Ureter (tissue), 1 donor: ENCODE measurements around the gene AQP9. TPM values are rescaled to one million over a fixed set of nuclear protein-coding genes. Genes with fewer than 3 reads are reported as not detected.

Experiments
- DNase-seq: peaks from one replicate; pipeline ENCODE4 v3.0.0-alpha.2; 2020; ENCODE audit warnings: low spot score
- total RNA-seq: library from RNA; stranded (reverse); gene quantifications from one replicate; pipeline ENCODE4 v1.2.4, GENCODE V29; 2023
- donor health status: DM: yes; HTN: yes; CAD: no.

AQP9 gene
- total RNA-seq, 1 donor from 2014 or later: 0.49 TPM

DNA sequence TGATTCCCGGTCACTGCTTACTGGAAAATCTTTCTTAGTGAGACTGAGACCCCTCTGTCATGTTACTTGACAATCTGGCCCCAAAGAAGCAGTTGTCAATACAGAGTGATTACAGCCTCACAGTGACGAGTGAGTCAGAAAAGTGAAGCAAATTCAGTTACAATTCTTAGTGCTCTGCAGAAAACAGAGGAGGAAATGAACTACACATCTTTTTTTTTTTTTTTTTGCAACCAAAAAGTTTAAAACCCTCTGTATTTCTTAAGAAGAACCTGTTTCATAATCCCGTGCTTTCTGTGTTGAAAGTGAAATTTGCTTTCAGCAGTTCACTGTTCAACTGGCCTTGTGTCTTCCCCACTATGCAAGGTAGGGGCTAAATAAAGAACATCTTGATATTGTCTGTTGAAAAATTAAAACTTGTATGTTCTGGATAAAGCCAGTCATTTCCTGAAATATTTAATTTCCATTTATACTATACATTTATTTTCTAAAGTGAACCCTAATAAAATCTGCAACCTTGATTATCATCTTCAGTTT is 1.9 kb downstream of the AQP9 start:
- DNase-seq: no peak

DNA sequence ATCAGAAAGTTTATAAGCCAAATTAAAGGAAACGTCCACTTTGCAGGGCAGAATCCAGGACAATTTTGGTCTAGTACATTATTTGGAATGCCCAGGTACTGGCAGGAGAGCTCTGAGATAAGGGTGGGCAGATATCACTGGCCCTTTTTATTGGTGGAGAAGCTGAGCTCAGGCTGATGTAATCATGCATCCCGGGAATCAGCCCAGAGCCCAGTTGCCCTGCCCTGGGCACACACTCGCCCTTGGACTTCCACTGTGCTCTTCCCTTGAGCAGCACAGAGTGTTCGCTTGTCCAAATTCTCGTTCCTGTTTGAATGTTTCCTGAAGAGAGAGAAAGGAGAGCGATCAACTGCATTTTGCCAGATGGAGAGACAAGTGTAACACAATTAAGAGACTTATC is 3.7 kb downstream of the AQP9 start:
- DNase-seq: no peak

DNA sequence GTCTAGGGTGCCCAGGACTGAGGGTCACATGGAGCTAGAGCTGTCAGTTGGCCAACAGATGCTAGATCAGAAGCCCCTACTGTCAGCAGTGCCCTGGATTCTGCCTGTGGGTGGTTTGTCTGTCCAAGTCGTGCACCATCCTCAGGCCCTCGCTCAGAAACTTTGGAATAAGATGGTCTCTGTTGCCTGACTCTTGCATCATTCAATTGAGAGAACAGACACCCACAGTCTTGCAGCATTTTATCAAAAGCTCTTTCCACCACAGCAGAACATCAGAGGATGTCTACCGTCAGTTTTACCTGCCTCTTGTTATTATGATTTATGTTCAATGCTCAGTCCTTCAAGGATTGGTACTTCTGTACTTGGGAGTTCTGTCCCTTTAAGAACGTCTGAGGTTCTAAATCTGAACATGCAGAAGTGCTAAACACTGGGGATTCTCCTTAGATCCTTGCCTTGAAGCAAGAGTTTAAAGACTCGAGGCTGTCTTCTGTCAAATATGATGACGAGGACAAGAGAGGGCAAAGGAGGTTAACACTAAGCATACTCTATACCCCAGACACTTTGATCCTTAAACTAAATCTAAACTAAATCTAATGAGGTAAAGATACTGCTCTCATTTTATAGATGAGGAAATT is 4.8 kb downstream of the AQP9 start:
- no peak for DNase-seq

DNA sequence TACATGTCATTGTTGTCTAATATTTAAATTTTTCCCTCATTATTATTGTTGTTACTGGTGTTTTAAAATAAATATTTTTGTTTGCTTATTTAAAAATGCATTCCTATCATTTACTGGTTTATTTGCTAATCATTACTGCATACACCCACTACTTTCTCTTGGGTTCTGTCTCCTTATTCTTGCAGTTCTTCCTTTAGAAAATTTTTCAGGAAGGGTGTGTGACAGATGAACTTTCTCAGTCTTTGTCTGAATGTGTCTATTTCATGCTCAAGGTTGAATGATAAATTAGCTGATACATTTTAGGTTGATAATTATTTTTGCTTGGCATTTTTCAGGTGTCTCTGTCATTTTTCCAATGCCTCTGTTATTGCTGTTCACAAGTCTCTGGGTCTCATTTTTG is 7.4 kb downstream of the AQP9 start:
- no peak for DNase-seq

DNA sequence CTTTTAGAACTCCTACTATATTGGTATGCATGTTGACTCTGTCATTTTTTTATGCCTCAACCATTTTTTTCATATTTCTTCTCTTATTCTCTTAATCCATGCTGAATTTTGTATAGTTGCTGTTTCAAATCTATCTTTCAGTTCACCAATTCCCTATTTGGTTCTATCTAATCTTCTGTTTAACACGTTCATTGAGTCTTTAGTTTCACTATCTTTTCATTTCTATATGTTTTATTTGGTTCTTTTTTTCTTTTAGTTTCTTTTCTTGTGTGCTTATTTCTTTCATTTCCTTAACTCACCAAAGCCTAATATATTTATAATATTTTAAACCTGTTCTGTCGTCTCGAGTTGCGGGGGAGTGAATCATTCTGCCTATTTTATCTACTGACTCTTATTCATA is 8.0 kb downstream of the AQP9 start:
- DNase-seq: no peak

DNA sequence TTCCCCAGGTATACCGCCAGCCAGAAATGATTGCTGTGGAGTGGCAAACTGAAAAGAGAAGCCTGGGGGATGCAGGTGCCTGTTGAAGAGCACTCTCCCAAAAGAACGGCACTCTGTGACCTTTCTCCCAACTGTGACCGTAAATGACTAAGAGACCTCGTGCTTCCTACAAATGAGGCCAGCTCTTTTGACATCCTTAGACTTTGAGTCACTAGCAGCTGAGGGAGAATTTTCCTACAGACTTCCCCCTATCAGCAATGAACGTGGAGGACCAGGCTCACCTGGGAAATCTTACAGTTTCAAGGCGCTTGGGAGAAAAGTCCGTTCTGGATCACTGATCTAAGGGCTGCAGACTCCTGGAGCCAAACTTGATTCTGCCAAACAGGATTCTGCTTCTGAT is 8.6 kb downstream of the AQP9 start:
- no peak for DNase-seq

DNA sequence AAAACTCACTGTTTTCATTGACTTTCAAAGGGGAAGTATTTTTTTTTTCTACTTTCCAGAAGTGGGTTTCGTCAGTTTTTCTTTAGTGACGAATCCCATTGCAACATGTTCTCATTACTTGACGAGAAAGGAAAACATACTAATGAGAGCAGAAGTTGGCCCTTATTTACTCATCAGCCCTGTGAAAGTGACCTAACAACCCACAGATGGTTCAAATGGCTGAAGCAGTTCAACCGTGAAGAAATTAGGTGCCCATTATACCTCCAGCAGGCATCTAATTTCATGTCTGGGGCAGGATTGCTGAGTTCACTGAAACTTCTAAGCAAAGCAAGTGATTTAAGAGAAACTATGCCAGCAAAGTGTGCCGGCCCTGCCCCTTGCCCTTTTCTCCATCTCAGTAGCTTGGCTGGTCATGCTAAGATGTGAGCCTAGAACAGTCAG is 9.0 kb downstream of the AQP9 start:
- DNase-seq: no peak

DNA sequence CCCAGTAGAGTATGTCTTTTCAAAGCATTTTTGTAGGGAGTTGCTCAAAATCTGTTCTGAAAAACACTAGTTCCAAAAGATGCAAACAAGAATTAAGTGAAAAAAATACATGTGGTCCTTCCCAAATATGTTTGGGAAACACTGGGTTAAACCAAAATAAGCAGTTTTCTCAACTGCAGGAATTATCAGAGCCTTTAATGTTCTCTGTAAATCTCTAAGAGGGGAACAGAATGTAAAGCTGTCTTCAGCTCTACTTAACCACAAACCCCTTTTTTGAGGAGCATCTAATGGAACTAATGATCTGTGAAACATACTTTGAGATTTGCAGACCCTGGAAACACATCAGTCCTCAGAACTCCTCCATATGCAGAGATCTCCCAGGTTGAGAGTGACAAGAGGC is 9.9 kb downstream of the AQP9 start:
- DNase-seq: no peak

DNA sequence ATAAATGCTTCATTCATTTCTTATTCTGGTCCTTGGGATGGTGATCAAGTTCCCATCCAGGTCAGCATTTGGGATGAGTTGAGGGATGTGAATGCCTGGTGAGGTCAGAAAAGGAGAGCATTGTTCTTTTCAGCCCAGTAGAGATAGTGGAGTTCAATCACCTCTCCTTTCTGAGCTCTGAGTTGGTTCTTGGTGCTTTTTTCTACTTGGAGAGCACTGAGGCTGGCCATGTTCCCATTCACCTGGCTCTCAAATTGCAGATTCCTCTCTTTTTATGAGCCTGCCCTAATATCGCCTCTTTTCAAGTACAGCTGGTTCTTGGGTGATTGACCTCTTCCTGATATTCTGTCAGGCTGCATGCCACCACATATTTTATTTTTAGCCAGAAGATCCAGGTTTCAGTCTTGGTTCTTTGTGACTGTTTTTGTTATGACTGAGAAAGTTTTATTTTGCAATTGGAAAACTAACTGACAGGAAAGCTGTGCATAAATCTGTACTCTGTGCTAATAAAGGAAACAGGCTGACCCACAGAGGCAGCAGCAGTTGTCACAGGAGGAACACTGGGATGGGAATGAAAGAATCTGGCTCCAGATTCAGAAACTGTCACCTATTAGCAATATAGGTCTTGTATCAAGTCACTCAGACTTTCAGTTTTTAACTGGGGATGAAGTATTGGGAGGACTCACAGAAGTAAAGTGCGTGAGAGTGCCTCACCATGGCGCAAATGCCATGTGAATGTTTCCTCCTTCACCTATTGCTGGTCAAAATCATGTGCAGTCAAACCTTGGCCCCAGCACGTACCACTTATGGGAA is 10.7 kb downstream of the AQP9 start:
- DNase-seq: no peak

DNA sequence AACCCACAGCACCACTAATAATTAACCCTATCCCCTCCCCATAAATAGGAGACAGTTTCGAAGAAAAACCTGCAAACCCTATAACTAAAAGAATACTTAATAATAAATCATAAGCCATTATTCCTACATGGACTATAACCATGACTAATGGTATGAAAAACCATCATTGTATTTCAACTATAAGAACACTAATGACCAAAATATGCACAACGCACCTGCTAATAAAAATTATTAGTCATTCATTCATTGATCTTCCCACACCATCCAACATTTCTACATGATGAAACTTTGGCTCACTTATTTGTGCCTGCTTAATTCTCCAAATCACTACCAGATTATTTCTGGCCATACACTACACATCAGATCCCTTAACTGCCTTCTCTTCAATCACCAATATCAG is 16.6 kb downstream of the AQP9 start:
- DNase-seq: no peak

DNA sequence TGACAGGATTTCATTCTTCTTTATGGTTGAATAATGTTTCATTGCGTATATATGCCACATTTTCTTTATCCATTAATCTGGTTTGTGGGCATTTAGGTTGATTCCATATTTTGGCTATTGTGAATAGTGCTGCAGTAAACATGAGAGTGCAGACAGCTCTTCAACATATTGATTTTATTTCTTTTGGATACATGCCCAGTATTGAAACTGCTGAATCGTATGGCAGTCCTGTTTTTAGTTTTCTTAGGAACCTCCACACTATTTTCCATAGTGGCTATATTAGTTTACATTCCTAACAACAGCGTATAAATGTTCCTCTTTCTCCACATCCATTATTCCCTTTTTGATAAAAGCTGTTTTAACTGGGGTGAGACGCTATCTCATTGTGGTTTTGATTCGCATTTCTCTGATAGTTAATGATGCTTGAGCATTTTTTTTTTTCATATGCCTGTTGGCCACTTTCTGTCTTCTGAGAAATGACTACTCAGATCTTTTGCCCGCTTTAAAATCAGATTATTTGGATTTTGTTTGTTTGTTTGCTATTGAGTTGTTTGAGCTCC is 21.7 kb downstream of the AQP9 start:
- DNase-seq: no peak

DNA sequence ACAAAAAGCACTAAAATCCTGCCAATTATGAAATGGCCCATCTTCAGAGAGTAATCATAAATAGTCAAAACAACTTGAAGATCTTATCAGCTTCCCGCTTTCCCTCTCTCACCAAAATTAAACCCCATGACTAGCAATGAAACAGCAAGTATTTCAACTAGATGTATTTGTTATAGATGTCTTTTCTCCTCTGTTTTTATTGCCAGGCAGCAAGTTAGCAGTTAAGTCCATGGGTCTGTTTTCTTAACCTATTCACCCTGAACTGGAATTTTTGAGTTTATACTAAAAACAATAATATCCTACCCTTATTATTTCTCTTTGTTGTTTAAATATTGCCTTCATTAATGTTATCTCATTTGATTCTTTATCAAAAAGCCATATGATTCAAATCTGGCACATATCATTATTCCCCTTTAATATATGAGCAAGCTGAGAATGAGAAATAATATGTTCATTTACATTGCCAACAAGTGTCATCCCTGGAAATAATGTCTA is 23.3 kb downstream of the AQP9 start:
- no peak for DNase-seq

DNA sequence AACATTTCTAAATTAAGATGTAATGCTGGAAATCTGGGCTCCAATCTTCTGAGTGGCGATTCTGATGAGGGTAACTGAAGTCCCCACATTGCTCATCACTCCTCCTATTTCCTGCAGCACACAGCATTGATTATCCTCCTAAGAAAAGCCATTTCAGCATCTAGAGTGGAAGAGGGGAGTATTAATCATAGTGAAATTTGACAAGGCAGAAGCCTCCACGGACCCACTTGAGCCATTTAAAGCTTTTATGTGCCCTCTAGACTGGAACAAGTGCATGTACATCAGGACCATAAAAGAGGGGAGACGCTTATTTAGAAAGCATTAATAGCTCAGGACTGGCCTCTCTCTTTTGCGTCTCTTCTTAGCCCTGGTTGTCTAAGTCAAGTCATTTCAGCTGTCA is 25.8 kb downstream of the AQP9 start:
- no peak for DNase-seq

DNA sequence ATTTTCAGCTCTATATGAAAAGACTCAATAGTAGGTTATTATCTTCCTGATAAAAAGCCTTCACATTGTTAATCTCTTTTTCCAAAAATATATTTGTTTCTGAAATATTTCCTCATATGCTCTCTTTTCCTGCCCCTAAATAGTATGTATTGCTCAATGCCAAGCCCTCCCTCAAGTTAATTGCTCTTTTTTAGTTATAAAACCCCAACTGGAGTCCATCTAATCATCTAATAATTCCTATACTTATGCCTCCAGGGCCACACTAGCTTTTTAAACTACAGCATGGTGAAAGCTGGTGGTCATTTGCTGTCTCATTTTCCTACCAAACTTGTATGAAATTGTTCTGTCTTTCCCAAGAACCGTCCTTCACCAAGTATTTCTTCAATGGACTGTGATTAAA is 26.7 kb downstream of the AQP9 start:
- no peak for DNase-seq

DNA sequence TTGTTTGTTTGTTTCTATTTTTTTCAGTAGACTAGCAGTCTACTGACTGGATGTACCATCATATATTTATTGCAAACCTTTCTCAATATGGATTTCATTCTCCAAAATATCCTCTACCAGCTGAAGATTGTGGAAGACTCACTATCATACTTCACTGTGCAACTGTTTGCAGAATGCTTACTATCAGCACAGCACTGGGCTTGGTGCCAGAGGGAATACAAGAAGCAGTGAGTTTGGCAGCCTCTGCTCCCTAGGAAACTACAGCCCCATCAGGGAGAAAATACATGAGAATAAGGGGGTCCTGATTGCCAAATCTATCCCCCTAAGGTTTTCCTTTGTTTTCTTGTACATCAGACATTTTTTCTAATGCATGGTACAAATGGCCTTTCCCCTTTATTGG is 27.5 kb downstream of the AQP9 start:
- DNase-seq: no peak

DNA sequence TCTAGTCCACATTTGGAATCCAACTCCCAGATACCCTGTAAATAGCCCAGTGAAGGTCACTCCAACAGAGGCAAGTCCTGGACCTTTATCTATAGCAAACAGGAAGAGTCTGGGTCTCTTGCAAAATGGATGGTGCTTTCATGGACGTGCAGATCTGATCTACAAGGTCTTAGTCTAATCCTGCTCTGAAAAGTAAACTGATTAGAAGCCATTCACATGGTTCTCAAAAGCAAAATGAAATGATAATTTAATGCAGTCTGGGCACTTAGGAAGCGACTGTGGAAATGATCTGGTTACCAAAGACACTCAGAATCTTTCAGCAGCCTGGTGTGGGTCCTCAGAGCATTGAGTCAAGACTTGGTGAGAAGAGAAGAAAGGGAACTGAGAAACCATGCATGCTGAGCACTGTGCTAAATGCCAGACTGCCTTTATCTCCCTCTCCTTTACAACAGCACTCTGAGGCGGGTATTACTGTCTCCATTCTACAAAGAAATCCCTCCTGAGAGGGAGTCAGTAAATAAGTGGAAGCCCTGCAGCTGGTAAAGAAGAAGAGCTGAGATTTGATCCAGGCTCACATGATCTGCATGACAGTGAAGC is 29.0 kb downstream of the AQP9 start:
- DNase-seq: no peak

DNA sequence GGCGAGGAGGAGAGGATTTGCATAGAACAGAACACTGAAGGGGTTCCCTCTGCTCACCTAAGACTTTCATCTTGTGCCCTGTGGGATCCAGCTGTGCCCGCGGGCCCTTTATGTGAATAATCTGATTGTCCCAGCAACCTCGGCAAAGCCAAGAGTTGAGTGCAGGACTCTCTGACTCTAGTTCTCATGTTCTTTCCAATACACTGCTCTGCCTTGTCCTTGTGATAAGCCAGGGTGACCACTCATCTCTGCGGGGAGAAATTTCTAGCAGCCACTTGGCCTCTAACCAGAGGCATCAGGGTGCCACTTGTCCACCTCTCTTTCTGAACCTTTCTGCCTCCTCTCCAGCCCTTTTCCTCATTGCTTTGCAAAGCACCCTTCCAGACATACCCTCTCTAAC is 31.8 kb downstream of the AQP9 start:
- DNase-seq: no peak

DNA sequence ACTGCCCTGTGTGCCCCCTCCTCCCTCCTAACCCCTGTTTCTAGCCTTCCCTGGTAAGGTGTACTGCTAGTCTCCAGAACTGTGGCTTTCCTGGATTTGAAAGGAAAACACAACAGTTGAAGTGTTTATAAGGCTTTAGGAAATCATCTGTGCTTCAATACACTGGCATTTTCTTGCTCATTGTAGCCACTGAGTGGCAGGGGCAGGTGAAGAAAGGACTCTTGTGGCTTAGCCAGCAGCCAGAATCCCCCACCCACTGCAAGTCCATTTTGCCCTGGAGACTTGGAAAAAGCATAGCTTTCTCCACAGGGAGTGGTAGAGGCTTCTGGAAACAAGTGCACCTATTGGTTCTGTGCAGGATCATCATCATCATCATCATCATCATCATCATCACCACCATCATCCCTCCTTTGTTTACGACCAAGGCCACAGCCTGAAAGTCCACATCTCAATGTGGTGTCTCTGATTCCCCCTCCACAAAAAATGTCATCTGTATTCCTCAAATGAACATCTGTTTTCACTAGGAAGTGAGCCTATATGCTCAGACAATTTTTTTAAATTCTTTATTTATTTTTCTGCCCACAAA is 33.4 kb downstream of the AQP9 start:
- no peak for DNase-seq

DNA sequence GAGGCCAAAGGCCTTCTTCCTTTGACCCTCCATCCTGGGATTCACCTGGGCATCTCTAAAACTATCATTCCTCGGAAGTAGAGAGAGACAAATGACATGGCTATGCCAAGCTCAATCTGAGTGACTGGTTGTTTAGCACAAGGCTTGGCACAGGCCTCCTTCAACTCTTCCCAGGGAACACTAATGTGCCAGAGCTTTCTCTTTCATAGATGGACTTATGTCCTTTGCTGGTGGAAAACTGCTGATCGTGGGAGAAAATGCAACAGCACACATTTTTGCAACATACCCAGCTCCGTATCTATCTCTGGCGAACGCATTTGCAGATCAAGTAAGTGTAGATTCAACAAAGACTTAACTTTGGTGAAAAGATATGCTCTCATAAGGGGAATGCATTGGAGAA is 36.5 kb downstream of the AQP9 start:
- DNase-seq: no peak

DNA sequence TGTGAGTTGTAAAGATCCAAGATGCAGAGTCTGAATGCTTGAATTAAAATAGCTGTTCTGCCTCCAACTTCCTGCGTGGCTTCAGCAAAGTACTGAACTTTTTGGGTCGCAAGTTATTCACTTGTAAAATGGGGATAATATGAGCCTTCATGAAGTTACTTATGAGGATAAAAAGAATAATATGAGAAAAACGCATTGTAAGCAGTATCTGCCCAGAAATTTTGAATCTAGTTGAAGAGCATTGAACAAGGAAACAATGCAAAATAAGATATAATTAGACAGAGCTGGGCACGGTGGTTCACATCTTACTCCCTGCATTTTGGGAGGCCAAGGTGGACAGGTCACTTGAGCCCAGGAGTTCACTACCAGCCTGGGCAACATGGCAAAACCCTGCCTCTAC is 37.8 kb downstream of the AQP9 start:
- no peak for DNase-seq

DNA sequence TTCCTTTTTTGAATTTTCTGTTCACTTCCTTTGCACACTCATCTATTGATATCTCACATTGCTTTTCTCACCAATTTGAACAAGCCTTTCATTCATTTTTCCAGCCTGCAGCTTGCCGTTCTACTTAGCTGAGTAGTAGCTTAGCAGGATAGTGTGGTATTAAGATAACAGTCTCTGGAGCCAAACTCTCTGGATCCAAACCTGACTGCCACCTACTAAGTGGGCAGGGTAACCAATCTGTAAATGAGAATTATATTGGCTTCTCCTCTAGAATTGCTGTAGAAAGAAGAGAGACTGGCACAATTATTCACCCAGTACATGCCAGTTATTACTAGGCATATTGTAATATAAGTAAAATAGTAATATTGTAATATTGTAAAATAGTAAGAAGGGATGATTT is 40.5 kb downstream of the AQP9 start:
- no peak for DNase-seq

DNA sequence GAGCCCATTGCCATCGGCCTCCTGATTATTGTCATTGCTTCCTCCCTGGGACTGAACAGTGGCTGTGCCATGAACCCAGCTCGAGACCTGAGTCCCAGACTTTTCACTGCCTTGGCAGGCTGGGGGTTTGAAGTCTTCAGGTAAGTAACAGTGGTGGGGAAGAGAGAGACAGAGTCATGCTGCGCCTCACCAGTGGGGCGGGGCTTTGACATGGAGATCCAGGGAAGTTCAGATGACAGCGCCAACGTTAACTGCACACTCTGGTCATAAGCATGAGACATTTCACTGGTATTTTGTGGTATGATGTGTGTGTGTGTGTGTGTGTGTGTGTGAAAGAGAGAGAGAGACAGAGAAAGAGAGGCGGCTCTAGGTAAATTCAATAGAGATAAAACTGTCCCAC is 41.0 kb downstream of the AQP9 start:
- DNase-seq: no peak
